Transverse colon (tissue), 4 donors: ENCODE data around the gene DHRSX. TPM values are rescaled to one million over a fixed set of nuclear protein-coding genes. Genes with fewer than 3 reads are reported as not detected.

Experiments used
- DNase-seq: peaks from one replicate; pipeline ENCODE4 v3.0.0-alpha.2; 2019
- H3K27ac ChIP-seq, 4 donors: fragments of 200-600 bp; sonication (generic); 2 replicates each; pipeline ENCODE4 v1.5.1; 2016 to 2018; ENCODE audit warnings: inconsistent platforms in 4 of 4
- H3K27me3 ChIP-seq: fragments of 200-600 bp; sonication (generic); 2 replicates; pipeline ENCODE4 v1.5.1; 2017; ENCODE audit warnings: inconsistent platforms
- H3K36me3 ChIP-seq, 4 donors: fragments of 200-600 bp; sonication (generic); 2 replicates each; pipeline ENCODE4 v1.5.1; 2017 to 2019; ENCODE audit warnings: inconsistent platforms in 4 of 4
- H3K4me1 ChIP-seq, 4 donors: fragments of 200-600 bp; sonication (generic); 2 replicates each; pipeline ENCODE4 v1.5.1; 2017 to 2020; ENCODE audit warnings: inconsistent platforms in 4 of 4
- H3K4me3 ChIP-seq, 4 donors: fragments of 200-600 bp; sonication (generic); 1 replicate in 1 of 4; 2 replicates in 3 of 4; pipeline versions ENCODE4 v1.5.1 to v1.6.1; 2017 to 2019; ENCODE audit warnings: inconsistent platforms in 4 of 4
- H3K9me3 ChIP-seq, 2 donors: fragments of 200-600 bp; sonication (generic); 2 replicates each; pipeline ENCODE4 v1.5.1; 2017 to 2019; ENCODE audit warnings: inconsistent platforms in 2 of 2
- CTCF ChIP-seq, 5 experiments: fragments of 200-600 bp in 3 of 5; fragments of 450-650 bp in 2 of 5; sonication (generic) in 3 of 5; IDR thresholded peaks; 1 replicate in 2 of 5; 2 replicates in 3 of 5; pipeline ENCODE4 v1.5.1; 2016 to 2017; ENCODE audit warnings: antibody characterized with exemption in 5 of 5, inconsistent platforms in 3 of 5, mild to moderate bottlenecking in 2 of 5, moderate library complexity in 1 of 5
- EP300 ChIP-seq: sonication (generic); formaldehyde crosslinking; IDR thresholded peaks from one replicate; pipeline ENCODE4 v1.6.1; 2017; ENCODE audit warnings: antibody characterized with exemption, low read depth
- POLR2A ChIP-seq: fragments of 450-650 bp; IDR thresholded peaks from one replicate; pipeline ENCODE4 v1.6.1; 2016; ENCODE audit warnings: antibody characterized with exemption, mild to moderate bottlenecking, moderate library complexity
- POLR2AphosphoS5 ChIP-seq, 3 donors: sonication (generic); formaldehyde crosslinking; IDR thresholded peaks; one replicate each; pipeline ENCODE4 v1.6.1; 2016; ENCODE audit warnings: antibody characterized with exemption in 3 of 3
- WGBS, 2 donors: methylation state at CpG; one replicate each; pipeline ENCODE4 v1.1.5; 2018; ENCODE audit warnings: low coverage in 1 of 2; 5-methylcytosine and 5-hydroxymethylcytosine counted together
- in situ Hi-C, 4 donors: fragments of 200-750 bp; cut with MboI; loops; one replicate each; pipeline versions ENCODE4 v1.15.0 to v1.15.1; 2017; ENCODE audit warnings: low sequenced_read_pairs in 3 of 4, low pct_ligation_motif_present in 1 of 4, low pct_unique_long_range_greater_than_20kb in 1 of 4
- intact Hi-C: fragments of 100-400 bp; cut with DNase I; formaldehyde crosslinking; loops from one replicate; pipeline ENCODE4 v1.15.1; 2023; ENCODE audit warnings: low total_unique reads
- total RNA-seq, 4 donors: library from RNA; depleted of rRNA; stranded (reverse); fragments of >200 nt; gene quantifications; one replicate each; pipeline ENCODE4 v1.1.0, GENCODE V29; 2016

Gene DHRSX
- total RNA-seq, 4 donors from 2014 or later = 27.9 to 39.9 (median 33.9) TPM

DNA sequence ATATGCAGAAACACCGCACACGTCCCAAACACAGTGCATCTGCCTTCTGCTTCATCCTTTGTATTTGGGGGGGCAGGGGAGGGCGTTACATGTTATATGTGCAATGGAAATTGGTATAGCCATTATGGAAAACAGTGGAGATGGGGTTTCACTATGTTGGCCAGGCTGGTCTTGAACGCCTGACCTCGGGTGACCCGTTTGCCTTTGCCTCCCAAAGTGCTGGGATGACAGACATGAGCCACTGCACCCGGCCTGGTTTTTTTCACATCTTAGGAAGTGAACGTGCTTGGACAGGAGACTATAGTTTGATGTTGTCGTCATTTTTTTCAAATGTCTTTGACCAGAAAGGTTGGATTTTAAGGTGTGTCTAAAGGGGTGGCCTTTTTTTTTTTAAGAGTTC is 88.6 kb downstream of the DHRSX start:
- in situ Hi-C loops (no loop called here), intact Hi-C loops (no loop called here)
- DNase-seq = no peak
- TF ChIP-seq CTCF (IDR thresholded peaks at IDR 0.05) (no peak), POLR2A (no peak), POLR2AphosphoS5 (IDR thresholded peaks at IDR 0.05) (no peak), EP300 (no peak)
- no peak overlapping the region for H3K27ac ChIP-seq
- no peaks in the 10 kb centered on the region for H3K27me3 ChIP-seq
- no peak overlapping the region for H3K4me3 ChIP-seq
- peaks cover under 1 to 3% of the 10 kb centered on the region in 2 donors for H3K9me3 ChIP-seq
- 98% methylated on average over 9 of the region's 9 CpGs; no CpG with 5 or more reads in 1 of the 2 donors for WGBS, 2 donors
- H3K4me1 ChIP-seq = peaks cover 0 to 13% (median 9%) of the 10 kb centered on the region in 4 donors
- H3K36me3 ChIP-seq = peaks cover 0 to 12% (median 6%) of the 10 kb centered on the region in 4 donors

GRCh38 chrX:2410279-2411020 is 90.3 kb downstream of the DHRSX start:
- Histone ChIP-seq H3K27me3 (no peaks in the 10 kb centered on the region), H3K4me3 (no peak overlapping the region), H3K27ac (peak overlapping the region; percentile 44 to 62 (median 48)), H3K4me1 (peaks cover 0 to 13% (median 9%) of the 10 kb centered on the region in 4 donors), H3K9me3 (peaks cover 5% of the 10 kb centered on the region in 2 donors), H3K36me3 (peaks cover 0 to 18% (median 10%) of the 10 kb centered on the region in 4 donors)
- TF ChIP-seq EP300 (no peak), POLR2AphosphoS5 (IDR thresholded peaks at IDR 0.05) (peak in 1 of 3 donors; percentile 10)
- in situ Hi-C loops (no loop called here), intact Hi-C loops (no loop called here)
- 61 to 63% methylated on average over 4 to 12 of the region's 12 CpGs for WGBS, 2 donors
- peak; percentile 54 for DNase-seq

GRCh38 chrX:2409796-2410195 is 91.0 kb downstream of the DHRSX start:
- no peak for DNase-seq
- no peak for TF ChIP-seq POLR2A
- no peak for TF ChIP-seq EP300
- no peak for TF ChIP-seq CTCF (IDR thresholded peaks at IDR 0.05)
- no peak for TF ChIP-seq POLR2AphosphoS5 (IDR thresholded peaks at IDR 0.05)
- no peak overlapping the region for H3K4me3 ChIP-seq
- H3K36me3 ChIP-seq = peaks cover 0 to 18% (median 10%) of the 10 kb centered on the region in 4 donors
- WGBS, 2 donors = 78 to 83% methylated on average over 5 to 8 of the region's 8 CpGs
- H3K27me3 ChIP-seq = no peaks in the 10 kb centered on the region
- intact Hi-C loops = no loop called here
- peaks cover 5% of the 10 kb centered on the region in 2 donors for H3K9me3 ChIP-seq
- peaks cover 0 to 13% (median 9%) of the 10 kb centered on the region in 4 donors for H3K4me1 ChIP-seq
- peak overlapping the region; percentile 36 to 62 (median 44) for H3K27ac ChIP-seq
- in situ Hi-C loops = no loop called here

DNA sequence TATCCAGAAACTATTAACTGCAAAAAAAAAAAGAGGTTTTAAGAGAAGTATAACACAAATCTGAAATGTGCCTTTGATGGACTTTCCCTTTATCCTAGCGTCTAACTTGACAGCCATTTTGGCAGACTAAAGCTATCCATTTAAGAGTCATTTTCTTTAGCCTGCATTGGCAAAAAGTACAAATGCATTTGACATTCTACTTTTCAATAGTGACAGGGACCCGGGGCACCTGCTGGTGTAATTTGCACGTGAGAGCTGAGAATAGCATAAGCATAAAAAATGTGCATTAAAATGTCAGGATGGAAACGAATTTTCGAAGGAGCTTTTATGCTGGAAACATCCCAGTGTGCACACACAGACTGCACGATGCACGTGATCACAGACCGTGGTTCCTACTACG is 91.9 kb downstream of the DHRSX start:
- WGBS, 2 donors = 82 to 89% methylated on average over 8 to 9 of the region's 9 CpGs
- no peak for DNase-seq
- Histone ChIP-seq H3K4me1 (peaks cover 0 to 13% (median 9%) of the 10 kb centered on the region in 4 donors), H3K9me3 (peaks cover 5% of the 10 kb centered on the region in 2 donors), H3K36me3 (peaks cover 0 to 18% (median 10%) of the 10 kb centered on the region in 4 donors), H3K4me3 (no peak overlapping the region), H3K27ac (no peak overlapping the region), H3K27me3 (no peaks in the 10 kb centered on the region)
- in situ Hi-C loops (no loop called here), intact Hi-C loops (no loop called here)
- TF ChIP-seq CTCF (IDR thresholded peaks at IDR 0.05) (no peak), POLR2AphosphoS5 (IDR thresholded peaks at IDR 0.05) (no peak), POLR2A (no peak)
